ENCODE data around the gene HEPACAM2.

DNA sequence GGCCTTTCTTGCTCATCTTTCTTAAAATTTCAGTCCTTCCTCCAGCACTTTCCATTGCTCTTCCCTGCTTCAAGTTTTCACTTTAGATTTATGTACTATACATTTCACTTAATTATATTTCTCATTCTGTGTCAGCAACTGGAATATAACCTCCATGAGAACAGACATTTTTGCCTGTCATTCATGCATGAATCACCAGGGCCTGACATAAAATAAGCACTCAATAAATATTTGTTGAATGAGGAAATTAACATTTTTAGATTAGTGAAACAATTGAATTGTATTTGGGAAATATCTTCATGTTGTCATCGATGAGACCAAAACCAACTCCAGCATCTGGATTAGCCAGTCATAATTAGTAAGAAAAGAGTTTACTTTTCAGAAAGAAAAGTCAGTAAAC, 84.1 kb downstream of the HEPACAM2 start:
- TF ChIP-seq CTCF (conservative IDR thresholded peaks at IDR 0.05 in 1 of 2, IDR thresholded peaks at IDR 0.05 in 1 of 2; ENCODE audit: extremely low read depth in 1 of 2, insufficient read depth in 1 of 2, low read depth in 1 of 2, low read length in 2 of 2) = no peak
- no peak for TF ChIP-seq EZH2 (IDR thresholded peaks at IDR 0.05; ENCODE audit: borderline replicate concordance, low read length)

Data from mammary epithelial cell (primary cell).